ENCODE measurements around the gene DEFB124.

The DEFB124 gene

GRCh38 chr20:31415653-31416052 is 59.3 kb downstream of the DEFB124 start:
- DNase-seq, result no peak

Measured in CD4-positive, alpha-beta T cell treated with Interleukin-6 for 4 hours (primary cell).